Nephron (organoid): ENCODE measurements around the gene KIAA1217.

Source experiments
- H3K27ac Mint-ChIP-seq, 3 experiments: 2 replicates each; pipeline ENCODE4 v1.8.0; 2020; ENCODE audit warnings: mixed read lengths in 3 of 3, mild to moderate bottlenecking in 2 of 3, moderate library complexity in 1 of 3
- H3K27me3 Mint-ChIP-seq: 2 replicates; pipeline ENCODE4 v1.8.0; 2021; ENCODE audit warnings: low read depth, mild to moderate bottlenecking, moderate library complexity, mixed read lengths
- H3K36me3 Mint-ChIP-seq: 2 replicates; pipeline ENCODE4 v1.8.0; 2020; ENCODE audit warnings: low read depth, mixed read lengths
- H3K4me1 Mint-ChIP-seq: 2 replicates; pipeline ENCODE4 v1.8.0; 2020; ENCODE audit warnings: mixed read lengths
- H3K4me3 Mint-ChIP-seq, 3 experiments: 2 replicates each; pipeline ENCODE4 v1.8.0; 2020; ENCODE audit warnings: mild to moderate bottlenecking in 3 of 3, mixed read lengths in 3 of 3, moderate library complexity in 2 of 3
- H3K9me3 Mint-ChIP-seq: 2 replicates; pipeline ENCODE4 v1.8.0; 2020; ENCODE audit warnings: mixed read lengths
- TF ChIP-seq, protein P1 (sequence below), 3 experiments: fragments of 200-600 bp; sonication (generic); IDR thresholded peaks; one replicate each; pipeline ENCODE4 v1.5.0; 2021; ENCODE audit warnings: antibody characterized with exemption in 3 of 3; ENCODE audit not compliant: unreplicated experiment in 3 of 3

The KIAA1217 gene

DNA sequence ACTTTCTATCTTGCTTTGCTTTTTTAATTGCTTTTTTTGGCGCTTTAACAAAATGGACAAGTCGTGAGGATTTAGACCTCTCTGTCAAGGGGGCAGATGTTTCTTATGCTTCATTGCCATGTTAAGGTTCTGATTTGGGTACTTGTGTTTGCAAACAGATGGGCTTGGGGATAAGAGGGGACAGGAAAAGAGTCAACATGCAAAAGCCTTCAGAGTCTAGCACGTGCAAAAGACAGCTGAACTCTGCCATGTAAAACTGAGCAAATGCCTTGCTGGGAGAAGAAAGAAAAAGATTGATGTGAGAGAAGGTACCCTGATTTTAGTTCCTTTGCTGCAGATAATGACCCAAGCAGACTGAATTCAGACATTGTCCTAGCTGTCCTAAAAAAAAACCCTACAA is 173.1 kb downstream of the KIAA1217 start:
- Mint-ChIP-seq H3K4me1 (peaks cover 37% of the 10 kb centered on the region), H3K9me3 (peaks cover 4% of the 10 kb centered on the region), H3K4me3 (no peak overlapping the region), H3K27me3 (no peaks in the 10 kb centered on the region), H3K27ac (peak overlapping the region in 2 of 3 experiments; percentile 22 to 36), H3K36me3 (peaks cover 59% of the 10 kb centered on the region)
- TF ChIP-seq, protein P1, sequence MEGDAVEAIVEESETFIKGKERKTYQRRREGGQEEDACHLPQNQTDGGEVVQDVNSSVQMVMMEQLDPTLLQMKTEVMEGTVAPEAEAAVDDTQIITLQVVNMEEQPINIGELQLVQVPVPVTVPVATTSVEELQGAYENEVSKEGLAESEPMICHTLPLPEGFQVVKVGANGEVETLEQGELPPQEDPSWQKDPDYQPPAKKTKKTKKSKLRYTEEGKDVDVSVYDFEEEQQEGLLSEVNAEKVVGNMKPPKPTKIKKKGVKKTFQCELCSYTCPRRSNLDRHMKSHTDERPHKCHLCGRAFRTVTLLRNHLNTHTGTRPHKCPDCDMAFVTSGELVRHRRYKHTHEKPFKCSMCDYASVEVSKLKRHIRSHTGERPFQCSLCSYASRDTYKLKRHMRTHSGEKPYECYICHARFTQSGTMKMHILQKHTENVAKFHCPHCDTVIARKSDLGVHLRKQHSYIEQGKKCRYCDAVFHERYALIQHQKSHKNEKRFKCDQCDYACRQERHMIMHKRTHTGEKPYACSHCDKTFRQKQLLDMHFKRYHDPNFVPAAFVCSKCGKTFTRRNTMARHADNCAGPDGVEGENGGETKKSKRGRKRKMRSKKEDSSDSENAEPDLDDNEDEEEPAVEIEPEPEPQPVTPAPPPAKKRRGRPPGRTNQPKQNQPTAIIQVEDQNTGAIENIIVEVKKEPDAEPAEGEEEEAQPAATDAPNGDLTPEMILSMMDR (IDR thresholded peaks at IDR 0.05; ENCODE audit: unreplicated experiment in 3 of 3): no peak

DNA sequence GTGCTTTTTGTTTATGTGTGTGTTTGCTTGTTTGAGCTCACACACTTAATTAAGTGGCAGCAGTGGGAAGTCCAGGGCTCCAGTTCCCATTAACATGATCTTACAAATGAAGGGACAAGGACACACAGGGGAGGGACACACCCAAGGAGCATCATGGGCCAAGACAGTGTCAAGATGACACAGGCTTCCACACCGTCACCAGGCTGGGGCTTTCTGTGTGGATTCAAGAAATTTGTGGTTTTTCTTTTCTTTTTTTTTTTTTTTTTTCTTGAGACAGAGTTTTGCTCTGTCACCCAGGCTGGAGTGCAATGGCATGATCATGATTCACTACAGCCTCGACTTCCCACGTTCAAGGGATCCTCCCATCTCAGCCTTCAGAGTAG is 173.6 kb downstream of the KIAA1217 start:
- H3K27me3 Mint-ChIP-seq: no peaks in the 10 kb centered on the region
- H3K27ac Mint-ChIP-seq: peak overlapping the region in 2 of 3 experiments; percentile 22 to 79
- peaks cover 37% of the 10 kb centered on the region for H3K4me1 Mint-ChIP-seq
- H3K4me3 Mint-ChIP-seq: no peak overlapping the region
- peaks cover 62% of the 10 kb centered on the region for H3K36me3 Mint-ChIP-seq
- TF ChIP-seq, protein P1 (IDR thresholded peaks at IDR 0.05; ENCODE audit: unreplicated experiment in 3 of 3): no peak
- peaks cover 4% of the 10 kb centered on the region for H3K9me3 Mint-ChIP-seq

DNA sequence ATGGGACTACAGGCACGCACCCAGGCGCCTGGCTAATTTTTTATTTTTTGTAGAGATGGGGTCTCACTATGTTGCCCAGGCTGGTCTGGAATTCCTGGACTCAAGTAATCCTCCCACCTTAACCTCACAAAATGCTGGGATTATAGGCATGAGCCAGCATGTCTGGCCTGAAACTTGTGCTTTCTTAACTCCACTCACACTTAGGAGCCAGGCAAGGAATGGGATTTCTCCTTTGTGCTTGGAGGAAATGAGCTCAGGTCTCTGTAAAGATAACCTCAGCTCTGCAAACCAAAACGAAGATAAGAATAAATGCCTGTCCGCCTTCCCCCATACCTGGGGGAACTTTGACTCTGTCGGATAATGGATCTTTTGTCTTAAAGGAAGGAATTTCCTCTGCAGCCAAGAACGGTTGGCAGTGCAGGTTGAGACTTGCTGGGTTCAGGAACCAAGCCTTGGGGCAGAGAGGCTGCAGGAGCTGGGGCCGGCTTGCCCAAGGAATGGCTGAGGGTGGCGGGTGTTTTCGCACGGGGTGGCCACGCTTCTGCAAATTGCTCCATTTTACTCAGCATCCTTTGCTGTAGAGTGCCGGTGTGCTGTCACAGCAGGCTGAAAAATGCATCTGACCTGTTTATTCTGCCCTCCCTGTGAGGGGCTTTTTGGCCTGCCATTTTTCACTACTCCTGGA is 174.2 kb downstream of the KIAA1217 start:
- Mint-ChIP-seq H3K4me1 (peaks cover 37% of the 10 kb centered on the region), H3K36me3 (peaks cover 63% of the 10 kb centered on the region), H3K9me3 (peaks cover 4% of the 10 kb centered on the region), H3K4me3 (peak overlapping the region in 1 of 3 experiments; percentile 4), H3K27me3 (no peaks in the 10 kb centered on the region), H3K27ac (peak overlapping the region; percentile 71 to 85 (median 82))
- TF ChIP-seq, protein P1 (IDR thresholded peaks at IDR 0.05; ENCODE audit: unreplicated experiment in 3 of 3): no peak

DNA sequence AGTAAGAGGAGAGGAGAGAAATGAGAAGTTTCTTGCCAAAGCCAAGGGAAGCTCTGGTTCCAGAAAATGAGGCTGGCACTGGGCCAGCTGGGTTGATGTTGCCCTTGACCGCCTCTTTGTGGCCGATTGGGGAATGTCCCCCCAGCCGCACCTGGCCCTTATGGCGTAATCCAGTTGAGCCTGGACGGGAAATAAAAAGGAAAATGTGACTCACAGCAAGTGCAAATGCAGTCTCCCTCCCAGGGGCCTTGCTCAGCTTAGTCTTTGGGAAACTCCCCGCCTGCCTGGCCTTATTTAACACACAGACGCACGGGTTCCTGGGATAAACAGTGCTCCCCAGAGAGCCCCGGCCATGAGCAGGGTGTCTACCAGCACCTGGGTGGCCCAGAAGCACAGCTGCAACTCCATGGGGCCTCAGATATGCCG is 174.8 kb downstream of the KIAA1217 start:
- peaks cover 37% of the 10 kb centered on the region for H3K4me1 Mint-ChIP-seq
- H3K36me3 Mint-ChIP-seq: peaks cover 63% of the 10 kb centered on the region
- H3K27me3 Mint-ChIP-seq: no peaks in the 10 kb centered on the region
- H3K27ac Mint-ChIP-seq: peak overlapping the region; percentile 71 to 85 (median 82)
- TF ChIP-seq, protein P1 (IDR thresholded peaks at IDR 0.05; ENCODE audit: unreplicated experiment in 3 of 3): peak; percentile 19 to 38 (median 36)
- H3K4me3 Mint-ChIP-seq: peak overlapping the region in 1 of 3 experiments; percentile 4
- peaks cover 4% of the 10 kb centered on the region for H3K9me3 Mint-ChIP-seq

DNA sequence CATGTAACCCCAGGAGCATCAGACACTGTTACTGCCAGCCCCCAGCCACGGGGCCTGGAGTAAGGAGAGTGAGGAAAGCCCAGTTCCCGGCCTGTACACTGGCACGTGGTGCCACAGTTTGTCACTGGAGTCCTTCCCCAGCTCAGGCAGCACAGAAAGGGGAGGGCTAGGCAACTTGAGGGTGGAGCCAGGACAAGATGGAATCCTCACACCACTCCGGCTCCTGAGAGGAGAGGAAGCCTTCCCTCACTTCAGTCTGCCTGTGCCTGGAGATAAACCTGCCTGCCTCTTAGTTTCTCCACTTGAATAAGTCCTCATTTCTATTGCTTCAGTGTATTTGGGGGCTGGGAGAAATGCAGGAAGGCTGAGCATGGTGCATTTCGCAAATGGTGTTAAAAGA is 176.0 kb downstream of the KIAA1217 start:
- peaks cover 4% of the 10 kb centered on the region for H3K9me3 Mint-ChIP-seq

More for the DNA sequence above, 176.0 kb downstream of the KIAA1217 start:
- H3K36me3 Mint-ChIP-seq: peaks cover 64% of the 10 kb centered on the region
- H3K27me3 Mint-ChIP-seq: no peaks in the 10 kb centered on the region
- no peak overlapping the region for H3K4me3 Mint-ChIP-seq
- peak overlapping the region in 2 of 3 experiments; percentile 52 to 73 for H3K27ac Mint-ChIP-seq
- H3K4me1 Mint-ChIP-seq: peaks cover 36% of the 10 kb centered on the region
- TF ChIP-seq, protein P1 (IDR thresholded peaks at IDR 0.05; ENCODE audit: unreplicated experiment in 3 of 3): no peak
